GM12875 (cell line): ENCODE data around the gene DDX5.
A peak's percentile ranks its signal among the peaks of the same experiment; 100 is the strongest.

Source experiments
- H3K4me3 ChIP-seq: one replicate; pipeline ENCODE4 v1.5.1; 2011; ENCODE audit warnings: low read depth, low read length, control low read depth
- CTCF ChIP-seq: IDR thresholded peaks from 2 replicates; pipeline ENCODE4 v1.5.1; 2011; ENCODE audit warnings: low read depth, mild to moderate bottlenecking, control low read depth, inconsistent platforms, low read length, moderate library complexity, borderline replicate concordance; ENCODE audit not compliant: insufficient read depth

The DDX5 gene

GRCh38 chr17:64540118-64540776 is 34.2 kb upstream of the DDX5 start:
- TF ChIP-seq CTCF: no peak
- no peak overlapping the region for H3K4me3 ChIP-seq

DNA sequence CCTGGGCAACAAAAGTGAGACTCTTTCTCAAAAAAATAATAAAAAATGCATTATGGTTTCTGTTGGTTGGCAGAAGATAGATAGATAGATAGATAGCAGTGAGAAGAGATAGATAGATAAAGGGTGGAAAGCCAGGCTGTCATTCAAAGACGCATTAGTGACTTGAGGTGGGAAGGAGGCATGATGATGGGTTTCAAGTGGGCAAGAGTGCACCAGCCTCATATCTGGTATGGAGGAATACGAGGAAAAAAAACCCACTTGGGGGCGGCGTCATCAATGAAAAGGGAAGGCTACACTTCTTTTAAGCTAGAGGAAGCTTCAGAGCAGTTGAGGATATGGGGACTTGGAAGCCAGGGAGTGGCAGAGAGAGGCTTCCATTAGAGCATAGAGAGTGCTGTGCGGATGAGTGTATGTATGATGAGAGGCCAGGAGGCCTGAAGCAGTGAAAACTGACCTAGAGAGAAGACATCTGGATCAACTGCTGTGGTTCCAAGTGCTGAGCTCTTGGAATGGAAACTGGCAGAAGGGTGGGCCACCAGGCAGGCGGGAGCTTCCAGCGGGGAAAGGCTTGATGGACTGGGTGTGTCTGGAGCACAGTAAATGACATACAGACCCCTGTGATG is 32.5 kb upstream of the DDX5 start:
- H3K4me3 ChIP-seq: no peak overlapping the region
- TF ChIP-seq CTCF: no peak

GRCh38 chr17:64537488-64537887 is 31.4 kb upstream of the DDX5 start:
- H3K4me3 ChIP-seq: no peak overlapping the region
- TF ChIP-seq CTCF: no peak

- TF ChIP-seq CTCF: no peak
- H3K4me3 ChIP-seq: no peak overlapping the region
Observed at GRCh38 chr17:64536913-64537312, 30.8 kb upstream of the DDX5 start.

DNA sequence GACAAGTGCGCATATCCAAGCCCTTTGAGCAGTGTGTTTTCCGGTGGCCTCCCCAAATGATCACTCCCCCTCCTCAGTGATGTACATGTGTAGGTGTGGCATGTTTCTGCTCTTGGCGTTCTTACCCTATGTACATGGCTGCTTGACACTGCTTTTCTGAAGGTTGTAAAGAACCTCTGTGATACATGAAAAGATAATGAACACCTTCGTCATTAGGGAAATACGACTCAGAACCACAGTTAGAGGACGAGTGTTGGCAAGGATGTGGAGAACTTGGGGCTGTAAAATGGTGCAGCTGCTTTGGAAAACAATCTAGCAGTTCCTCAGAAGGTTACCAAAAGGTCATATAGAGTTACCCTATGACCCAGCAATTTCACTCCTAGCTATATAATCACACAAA is 29.3 kb upstream of the DDX5 start:
- no peak for TF ChIP-seq CTCF
- H3K4me3 ChIP-seq: no peak overlapping the region

- H3K4me3 ChIP-seq: no peak overlapping the region
- TF ChIP-seq CTCF: 0 out of 2 replicates have a peak, but pooled peaks have one; percentile 6
Observed at GRCh38 chr17:64534187-64534586, 28.1 kb upstream of the DDX5 start.

DNA sequence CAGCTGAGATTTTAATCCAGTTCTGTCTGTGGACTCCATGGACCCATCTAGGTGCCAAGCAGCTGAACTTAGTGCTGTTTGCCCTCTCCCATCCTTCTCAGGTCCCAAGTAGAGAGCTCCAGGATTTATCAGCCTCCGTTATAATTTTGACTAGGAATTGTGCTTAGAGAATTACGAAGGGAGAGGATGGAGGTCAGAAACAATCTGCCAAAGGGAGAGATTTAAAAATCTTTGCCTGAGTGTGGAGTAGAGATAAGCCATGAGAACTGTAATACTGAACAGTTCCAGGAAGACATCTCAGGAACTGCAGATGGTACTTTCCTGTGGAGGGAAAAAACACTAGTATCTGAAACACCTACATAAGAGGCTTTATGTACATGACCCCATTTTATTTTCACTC is 27.7 kb upstream of the DDX5 start:
- H3K4me3 ChIP-seq: no peak overlapping the region
- TF ChIP-seq CTCF: no peak
